ENCODE measurements around the gene DCST2. TPM values are rescaled to one million over a fixed set of nuclear protein-coding genes. Genes with fewer than 3 reads are reported as not detected.

The DCST2 gene
- total RNA-seq, 4 donors from 2014 or later: 0.33 to 4.2 (median 0.50) TPM; not detected in 1

- Histone ChIP-seq H3K9me3 (no peaks in the 10 kb centered on the region), H3K27ac (no peak overlapping the region), H3K4me3 (replicated peaks in 1 of 3) (no peak overlapping the region), H3K4me1 (peaks cover 0 to 18% of the 10 kb centered on the region in 2 donors), H3K27me3 (no peaks in the 10 kb centered on the region), H3K36me3 (no peaks in the 10 kb centered on the region)
- intact Hi-C loops (cut with DNase I): no loop called here
- 85 to 87% methylated on average over 15 to 17 of the region's 20 CpGs for WGBS, 2 donors
- TF ChIP-seq POLR2A (IDR thresholded peaks at IDR 0.05) (no peak), CTCF (IDR thresholded peaks at IDR 0.05) (no peak)
- DNase-seq: no peak
Measured at GRCh38 chr1:155034318-155035208, 982 bp upstream of the DCST2 start.

- intact Hi-C loops (cut with DNase I): no loop called here
- TF ChIP-seq POLR2A (IDR thresholded peaks at IDR 0.05) (no peak), CTCF (IDR thresholded peaks at IDR 0.05) (no peak)
- DNase-seq: no peak
- no peaks in the 10 kb centered on the region for H3K9me3 ChIP-seq
- no peak overlapping the region for H3K4me3 ChIP-seq (replicated peaks in 1 of 3)
- no peaks in the 10 kb centered on the region for H3K27me3 ChIP-seq
- no peaks in the 10 kb centered on the region for H3K36me3 ChIP-seq
- WGBS, 2 donors: 86 to 87% methylated on average over 12 of the region's 12 CpGs
- no peak overlapping the region for H3K27ac ChIP-seq
- H3K4me1 ChIP-seq: peaks cover 0 to 3% of the 10 kb centered on the region in 2 donors
Measured at GRCh38 chr1:155032886-155033285, 695 bp downstream of the DCST2 start.

- no peak for TF ChIP-seq POLR2A (IDR thresholded peaks at IDR 0.05)
- no peak for TF ChIP-seq CTCF (IDR thresholded peaks at IDR 0.05)
Measured at GRCh38 chr1:155030899-155031298, 2.7 kb downstream of the DCST2 start.

GRCh38 chr1:155030243-155030795 lies 3.3 kb downstream of the DCST2 start:
- intact Hi-C loops (cut with DNase I): no loop called here
- Histone ChIP-seq H3K36me3 (no peaks in the 10 kb centered on the region), H3K27ac (no peak overlapping the region), H3K4me1 (no peaks in the 10 kb centered on the region), H3K27me3 (no peaks in the 10 kb centered on the region), H3K4me3 (replicated peaks in 1 of 3) (no peak overlapping the region), H3K9me3 (no peaks in the 10 kb centered on the region)
- WGBS, 2 donors: 83 to 94% methylated on average over 2 to 10 of the region's 15 CpGs
- DNase-seq: no peak
- no peak for TF ChIP-seq CTCF (IDR thresholded peaks at IDR 0.05)
- no peak for TF ChIP-seq POLR2A (IDR thresholded peaks at IDR 0.05)

More at GRCh38 chr1:155030899-155031298, 2.7 kb downstream of the DCST2 start:
- DNase-seq: no peak
- no peaks in the 10 kb centered on the region for H3K4me1 ChIP-seq
- H3K36me3 ChIP-seq: no peaks in the 10 kb centered on the region
- 86 to 93% methylated on average over 11 of the region's 11 CpGs for WGBS, 2 donors
- H3K9me3 ChIP-seq: no peaks in the 10 kb centered on the region
- H3K27me3 ChIP-seq: no peaks in the 10 kb centered on the region
- H3K4me3 ChIP-seq (replicated peaks in 1 of 3): no peak overlapping the region
- H3K27ac ChIP-seq: no peak overlapping the region
- intact Hi-C loops (cut with DNase I): no loop called here
